ENCODE measurements around the gene PDLIM4.

PDLIM4 gene

GRCh38 chr5:132227235-132227484 is 30.3 kb upstream of the PDLIM4 start:
- in situ Hi-C loops (cut with MboI; ENCODE audit: low sequenced_read_pairs): no loop called here

- in situ Hi-C loops (cut with MboI; ENCODE audit: low sequenced_read_pairs): no loop called here
These were observed 29.8 kb upstream of the PDLIM4 start, which contains the start of gene P4HA2 for GRCh38 chr5:132227485-132228240. Gene P4HA2, minus strand, starts transcription at chr5:132227853. Its CDS starts 9,227 bp downstream, at chr5:132218626.

- in situ Hi-C loops (cut with MboI; ENCODE audit: low sequenced_read_pairs): no loop called here
These were observed 29.1 kb upstream of the PDLIM4 start for GRCh38 chr5:132228241-132229035.

DNA sequence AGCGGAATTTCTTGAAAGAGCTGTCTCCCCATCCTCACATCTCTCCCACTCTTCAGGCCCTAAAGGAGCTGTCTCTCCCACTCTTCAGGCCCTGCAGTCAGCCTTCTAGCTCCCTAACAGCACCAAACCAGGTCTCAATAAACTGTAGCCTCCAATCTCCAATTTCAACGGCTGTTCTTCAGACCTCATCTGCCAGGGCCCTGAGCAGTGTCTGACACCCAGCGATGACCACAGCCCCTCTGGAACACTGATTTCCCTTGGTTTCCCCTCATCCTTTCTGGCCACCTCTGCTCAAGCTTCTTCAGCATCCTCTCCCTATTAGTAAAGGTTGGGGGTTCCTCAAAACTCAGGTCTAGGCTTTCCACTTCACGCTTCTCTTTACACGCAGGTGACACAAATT is 28.3 kb upstream of the PDLIM4 start:
- in situ Hi-C loops (cut with MboI; ENCODE audit: low sequenced_read_pairs): no loop called here

DNA sequence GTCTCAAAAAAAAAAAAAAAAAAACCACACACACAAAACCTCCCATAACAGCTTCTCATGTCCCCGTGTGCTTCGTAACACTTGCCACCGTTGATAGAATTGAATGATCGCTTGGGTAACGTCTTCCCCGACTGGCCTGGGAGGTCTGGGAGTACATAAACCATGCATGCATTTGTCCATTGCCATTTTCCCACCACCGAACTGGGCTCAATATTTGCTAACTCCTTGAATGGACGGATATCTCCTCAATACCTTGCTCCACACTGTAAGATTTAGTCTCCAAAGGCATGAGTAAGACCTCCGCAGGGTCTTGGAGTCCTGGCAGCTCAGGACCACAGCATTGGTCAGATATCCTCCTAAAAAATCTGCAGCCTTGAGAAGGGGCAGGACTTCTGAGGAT is 26.6 kb upstream of the PDLIM4 start:
- in situ Hi-C loops (cut with MboI; ENCODE audit: low sequenced_read_pairs): no loop called here

DNA sequence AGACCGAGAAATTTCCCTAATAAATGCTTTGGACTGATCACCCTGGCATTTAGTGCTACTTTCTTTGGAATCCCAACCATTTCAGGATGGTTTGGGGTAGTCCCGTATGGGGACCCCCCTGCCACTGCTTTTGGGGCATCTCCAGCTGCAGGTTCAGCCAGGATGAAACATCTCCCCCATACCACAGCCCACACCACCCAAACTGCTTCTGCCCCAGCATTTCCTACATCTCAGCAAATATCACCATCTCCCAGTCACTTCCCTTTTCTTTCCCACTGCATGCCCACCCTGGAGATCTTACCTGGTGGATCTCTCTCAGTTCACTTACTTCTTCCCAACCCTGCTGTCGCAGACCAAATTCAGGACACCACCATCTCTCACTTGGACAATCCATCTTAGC is 25.0 kb upstream of the PDLIM4 start:
- in situ Hi-C loops (cut with MboI; ENCODE audit: low sequenced_read_pairs): no loop called here

- in situ Hi-C loops (cut with MboI; ENCODE audit: low sequenced_read_pairs): no loop called here
These were observed 24.4 kb upstream of the PDLIM4 start for GRCh38 chr5:132233081-132233480.

GRCh38 chr5:132233811-132234683 is 23.4 kb upstream of the PDLIM4 start:
- in situ Hi-C loops (cut with MboI; ENCODE audit: low sequenced_read_pairs): no loop called here

- in situ Hi-C loops (cut with MboI; ENCODE audit: low sequenced_read_pairs): no loop called here
These were observed 22.8 kb upstream of the PDLIM4 start for GRCh38 chr5:132234684-132235062.

GRCh38 chr5:132235340-132235739 is 22.2 kb upstream of the PDLIM4 start:
- in situ Hi-C loops (cut with MboI; ENCODE audit: low sequenced_read_pairs): no loop called here

GRCh38 chr5:132237141-132237540 is 20.4 kb upstream of the PDLIM4 start:
- in situ Hi-C loops (cut with MboI; ENCODE audit: low sequenced_read_pairs): no loop called here

- in situ Hi-C loops (cut with MboI; ENCODE audit: low sequenced_read_pairs): no loop called here
These were observed 19.8 kb upstream of the PDLIM4 start for GRCh38 chr5:132237670-132238069.

GRCh38 chr5:132238169-132238744 is 19.2 kb upstream of the PDLIM4 start:
- in situ Hi-C loops (cut with MboI; ENCODE audit: low sequenced_read_pairs): no loop called here

DNA sequence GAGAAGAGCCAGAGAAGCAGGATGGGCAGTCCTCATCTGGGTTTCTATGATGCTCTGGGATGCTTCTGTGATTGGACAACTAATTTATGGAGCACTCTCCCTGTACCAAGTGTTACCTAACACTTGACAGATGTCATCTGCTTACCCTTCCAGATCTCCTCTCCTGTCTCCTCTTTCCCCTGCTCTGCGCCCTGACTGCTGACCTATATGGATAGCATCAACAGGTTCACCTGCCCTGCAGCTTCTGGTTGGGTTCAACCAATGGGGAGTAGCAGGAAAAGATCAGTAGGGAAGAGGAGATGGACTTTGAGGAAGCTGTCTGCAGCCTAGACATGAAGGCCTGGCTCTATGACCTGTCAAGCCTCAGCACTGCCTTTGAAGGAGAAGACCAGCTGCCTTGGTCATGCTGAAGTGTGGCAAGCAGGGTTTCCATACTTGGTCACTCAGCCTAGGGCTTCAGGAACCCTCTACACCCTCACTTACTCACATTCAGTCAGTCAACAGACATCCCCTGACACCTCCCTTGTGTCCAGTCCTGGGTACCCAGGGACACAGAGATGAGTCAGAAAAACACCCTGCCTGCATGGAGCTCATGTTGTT is 18.5 kb upstream of the PDLIM4 start:
- in situ Hi-C loops (cut with MboI; ENCODE audit: low sequenced_read_pairs): no loop called here

DNA sequence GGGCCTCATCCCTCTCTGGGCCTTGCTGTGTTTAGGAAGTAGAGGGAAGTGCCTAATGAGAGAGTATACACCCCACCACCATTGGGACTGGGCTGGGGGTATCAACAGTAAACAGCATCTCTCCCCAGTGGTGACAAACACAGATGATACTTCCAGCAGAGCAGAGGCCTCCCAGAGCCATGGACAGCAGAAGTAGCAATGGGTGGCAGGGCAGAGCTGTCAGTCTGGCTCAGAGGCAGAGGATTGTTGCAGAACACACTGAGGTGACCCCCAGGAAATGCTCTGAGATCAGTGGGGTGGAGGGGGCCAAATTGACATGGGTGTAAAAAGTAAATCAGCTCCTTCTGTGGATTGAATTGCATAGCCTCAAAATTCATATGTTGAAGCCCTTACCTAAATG is 17.7 kb upstream of the PDLIM4 start:
- in situ Hi-C loops (cut with MboI; ENCODE audit: low sequenced_read_pairs): no loop called here

DNA sequence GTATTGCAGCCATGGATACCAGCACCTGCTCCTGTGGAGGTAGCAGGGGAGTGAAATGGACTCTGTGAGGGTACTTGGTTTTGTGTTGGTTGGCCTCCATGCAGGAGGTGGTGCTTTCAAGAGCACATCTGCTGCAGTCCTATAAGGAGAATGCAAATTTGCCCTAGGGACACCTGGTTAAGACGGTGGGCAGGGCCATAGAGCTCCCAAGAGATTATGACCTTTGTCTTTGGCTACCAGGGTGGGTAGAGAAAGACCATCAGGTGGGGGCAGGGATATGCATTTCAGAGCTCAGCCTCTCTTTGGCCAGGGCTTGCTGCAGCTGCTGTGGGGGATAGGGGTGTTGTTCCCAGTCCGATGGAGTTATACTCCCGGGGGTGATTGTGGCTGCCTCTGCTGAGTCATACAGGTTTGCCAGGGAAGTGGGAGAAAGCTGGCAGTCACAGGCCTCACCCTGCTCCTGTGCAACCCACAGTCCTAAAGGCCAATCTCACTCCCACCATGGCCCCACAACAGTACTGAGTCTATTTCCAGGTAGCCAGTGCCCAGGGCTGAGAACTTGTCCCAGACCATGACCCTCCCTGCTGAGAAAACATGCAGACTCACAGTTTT is 14.0 kb upstream of the PDLIM4 start:
- in situ Hi-C loops (cut with MboI; ENCODE audit: low sequenced_read_pairs): no loop called here

DNA sequence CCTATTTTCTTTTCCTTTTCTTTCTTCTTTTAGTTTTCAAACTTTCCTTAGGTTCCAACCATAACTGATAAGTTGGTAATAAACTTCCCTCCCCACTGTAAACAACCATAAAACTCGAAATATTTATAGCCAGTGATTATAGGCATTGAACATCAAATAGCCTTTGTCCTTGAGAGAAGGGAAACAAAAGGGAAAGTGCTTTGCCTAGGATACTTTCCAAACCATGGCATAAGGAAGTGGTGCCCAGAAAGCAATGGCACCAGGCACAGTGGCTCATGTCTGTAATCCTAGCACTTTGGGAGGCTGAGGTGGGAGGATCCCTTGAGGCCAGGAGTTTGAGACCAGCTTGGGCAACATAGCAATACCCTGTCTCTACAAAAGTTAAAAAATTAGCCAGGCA is 11.9 kb upstream of the PDLIM4 start:
- in situ Hi-C loops (cut with MboI; ENCODE audit: low sequenced_read_pairs): no loop called here

DNA sequence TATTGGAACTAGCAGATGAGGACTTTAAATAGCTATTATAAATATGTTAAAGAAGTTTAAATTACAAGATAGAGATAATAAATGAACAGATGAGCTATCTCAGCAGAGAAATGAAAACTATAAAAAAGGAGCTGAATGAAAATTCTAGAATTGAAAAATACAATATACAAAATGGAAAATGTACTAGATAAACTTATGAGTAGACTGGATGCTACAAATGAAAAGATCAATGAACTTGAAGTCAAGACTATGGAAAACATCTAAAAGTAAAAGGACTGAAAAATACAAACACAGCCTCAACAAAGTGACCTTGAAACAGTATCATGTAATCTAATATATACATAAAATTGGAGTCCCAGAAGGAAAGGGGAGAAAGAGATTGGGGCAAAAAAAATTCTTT is 10.7 kb upstream of the PDLIM4 start:
- in situ Hi-C loops (cut with MboI; ENCODE audit: low sequenced_read_pairs): no loop called here

DNA sequence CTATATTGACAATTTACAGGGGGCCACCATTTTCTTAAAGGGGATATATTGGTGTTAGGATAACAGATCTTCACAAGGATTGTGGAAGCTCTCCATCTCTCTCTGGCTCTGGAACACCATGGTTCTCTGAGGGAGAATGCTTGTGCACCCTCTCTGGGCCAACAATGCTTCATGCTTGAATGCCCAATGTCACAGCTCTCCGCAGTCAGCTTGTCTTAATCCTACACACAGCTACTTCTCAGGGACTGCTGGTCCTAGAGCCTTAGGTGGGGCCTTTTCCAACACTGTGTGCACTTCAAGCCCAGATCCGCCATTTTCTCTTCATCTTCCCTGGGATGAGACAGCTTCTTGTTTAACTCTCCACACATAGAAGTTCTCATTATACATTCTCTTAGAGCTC is 6.9 kb upstream of the PDLIM4 start:
- in situ Hi-C loops (cut with MboI; ENCODE audit: low sequenced_read_pairs): no loop called here

GRCh38 chr5:132251220-132251725 is 6.2 kb upstream of the PDLIM4 start:
- in situ Hi-C loops (cut with MboI; ENCODE audit: low sequenced_read_pairs): no loop called here

Data from HL-60/S4 treated with retinoic acid at 250 ng/mL for 4 days and 3 days (cell line).